Measurements from ENCODE around the gene PLBD2. TPM values are rescaled to one million over a fixed set of nuclear protein-coding genes. Genes with fewer than 3 reads are reported as not detected.

The PLBD2 gene
- total and polyA plus RNA-seq, 4 donors, result 12.1 to 31.2 (median 19.6) TPM

GRCh38 chr12:113427882-113428281, 69.5 kb downstream of the PLBD2 start:
- no peak overlapping the region for H3K9ac ChIP-seq (ENCODE audit: low read depth in 1 of 2, low read length in 2 of 2)
- no peak overlapping the region for H3K4me3 ChIP-seq (ENCODE audit: low read depth in 1 of 3, low read length in 3 of 3)
- no peak overlapping the region for H3K27ac ChIP-seq (ENCODE audit: low read depth in 1 of 2, low read length in 2 of 2)
- no peak for TF ChIP-seq MAX (IDR thresholded peaks at IDR 0.05)
- TF ChIP-seq FOXA2 (IDR thresholded peaks at IDR 0.05), result no peak
- TF ChIP-seq ATF3 (IDR thresholded peaks at IDR 0.05), result no peak
- TF ChIP-seq RAD21 (IDR thresholded peaks at IDR 0.05), result no peak
- TF ChIP-seq, protein P1, sequence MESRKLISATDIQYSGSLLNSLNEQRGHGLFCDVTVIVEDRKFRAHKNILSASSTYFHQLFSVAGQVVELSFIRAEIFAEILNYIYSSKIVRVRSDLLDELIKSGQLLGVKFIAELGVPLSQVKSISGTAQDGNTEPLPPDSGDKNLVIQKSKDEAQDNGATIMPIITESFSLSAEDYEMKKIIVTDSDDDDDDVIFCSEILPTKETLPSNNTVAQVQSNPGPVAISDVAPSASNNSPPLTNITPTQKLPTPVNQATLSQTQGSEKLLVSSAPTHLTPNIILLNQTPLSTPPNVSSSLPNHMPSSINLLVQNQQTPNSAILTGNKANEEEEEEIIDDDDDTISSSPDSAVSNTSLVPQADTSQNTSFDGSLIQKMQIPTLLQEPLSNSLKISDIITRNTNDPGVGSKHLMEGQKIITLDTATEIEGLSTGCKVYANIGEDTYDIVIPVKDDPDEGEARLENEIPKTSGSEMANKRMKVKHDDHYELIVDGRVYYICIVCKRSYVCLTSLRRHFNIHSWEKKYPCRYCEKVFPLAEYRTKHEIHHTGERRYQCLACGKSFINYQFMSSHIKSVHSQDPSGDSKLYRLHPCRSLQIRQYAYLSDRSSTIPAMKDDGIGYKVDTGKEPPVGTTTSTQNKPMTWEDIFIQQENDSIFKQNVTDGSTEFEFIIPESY (IDR thresholded peaks at IDR 0.05), result no peak
- TF ChIP-seq GABPA (IDR thresholded peaks at IDR 0.05 in 1 of 2, conservative IDR thresholded peaks at IDR 0.05 in 1 of 2), result no peak
- no peak for TF ChIP-seq YY1 (IDR thresholded peaks at IDR 0.05)
- TF ChIP-seq RXRA (IDR thresholded peaks at IDR 0.05), result no peak
- TF ChIP-seq, protein P2, sequence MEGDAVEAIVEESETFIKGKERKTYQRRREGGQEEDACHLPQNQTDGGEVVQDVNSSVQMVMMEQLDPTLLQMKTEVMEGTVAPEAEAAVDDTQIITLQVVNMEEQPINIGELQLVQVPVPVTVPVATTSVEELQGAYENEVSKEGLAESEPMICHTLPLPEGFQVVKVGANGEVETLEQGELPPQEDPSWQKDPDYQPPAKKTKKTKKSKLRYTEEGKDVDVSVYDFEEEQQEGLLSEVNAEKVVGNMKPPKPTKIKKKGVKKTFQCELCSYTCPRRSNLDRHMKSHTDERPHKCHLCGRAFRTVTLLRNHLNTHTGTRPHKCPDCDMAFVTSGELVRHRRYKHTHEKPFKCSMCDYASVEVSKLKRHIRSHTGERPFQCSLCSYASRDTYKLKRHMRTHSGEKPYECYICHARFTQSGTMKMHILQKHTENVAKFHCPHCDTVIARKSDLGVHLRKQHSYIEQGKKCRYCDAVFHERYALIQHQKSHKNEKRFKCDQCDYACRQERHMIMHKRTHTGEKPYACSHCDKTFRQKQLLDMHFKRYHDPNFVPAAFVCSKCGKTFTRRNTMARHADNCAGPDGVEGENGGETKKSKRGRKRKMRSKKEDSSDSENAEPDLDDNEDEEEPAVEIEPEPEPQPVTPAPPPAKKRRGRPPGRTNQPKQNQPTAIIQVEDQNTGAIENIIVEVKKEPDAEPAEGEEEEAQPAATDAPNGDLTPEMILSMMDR (IDR thresholded peaks at IDR 0.05; ENCODE audit: low read depth, low read length, missing input control), result no peak
- TF ChIP-seq REST (IDR thresholded peaks at IDR 0.05), result no peak
- TF ChIP-seq JUND (IDR thresholded peaks at IDR 0.05), result no peak
- TF ChIP-seq TAF1 (conservative IDR thresholded peaks at IDR 0.05), result no peak
- TF ChIP-seq EGR1 (IDR thresholded peaks at IDR 0.05; ENCODE audit: low read depth in 2 of 2), result no peak
- no peak for TF ChIP-seq HNF4A (conservative IDR thresholded peaks at IDR 0.05)
- no peak for TF ChIP-seq FOXA1 (IDR thresholded peaks at IDR 0.05)
- TF ChIP-seq HNF4G (IDR thresholded peaks at IDR 0.05), result no peak
- no peak for TF ChIP-seq NR2F2 (IDR thresholded peaks at IDR 0.05)
- no peak for TF ChIP-seq SP1 (IDR thresholded peaks at IDR 0.05)
- H3K9me3 ChIP-seq (ENCODE audit: control insufficient read depth in 4 of 4, low read length in 3 of 4), result no peaks in the 10 kb centered on the region
- no peak for DNase-seq (ENCODE audit: low spot score)
- H3K36me3 ChIP-seq (ENCODE audit: control insufficient read depth in 4 of 4, insufficient read depth in 3 of 4, low read depth in 1 of 4, low read length in 3 of 4), result no peaks in the 10 kb centered on the region
- 84% methylated on average over 9 of the region's 9 CpGs for WGBS
- H3K4me1 ChIP-seq (ENCODE audit: control insufficient read depth in 4 of 4, insufficient read depth in 4 of 4, low read length in 3 of 4), result peaks cover 0 to 8% (median 1%) of the 10 kb centered on the region in 4 donors
- H3K27me3 ChIP-seq (ENCODE audit: control insufficient read depth in 4 of 4, insufficient read depth in 4 of 4, low read length in 3 of 4), result no peaks in the 10 kb centered on the region
